B cell (primary cell): ENCODE data around the gene NUP93. TPM values are rescaled to one million over a fixed set of nuclear protein-coding genes. Genes with fewer than 3 reads are reported as not detected.

Source experiments
- ATAC-seq: fragments of 200-7000 bp; cut with Tn5 transposase; one replicate; pipeline ENCODE4 v1.10.0; 2021; ENCODE audit warnings: low read depth, mild to moderate bottlenecking, moderate number of reproducible peaks, moderate library complexity
- CTCF ChIA-PET: fragments of 350-600 bp; sonication (Branson Sonifier 250); formaldehyde crosslinking; loops from one replicate; lab custom pipeline; 2021; ENCODE audit warnings: antibody characterized with exemption, inconsistent platforms; lab: Charles Lee
- POLR2A ChIA-PET: fragments of 350-600 bp; sonication (Branson Sonifier 250); formaldehyde crosslinking; loops from one replicate; lab custom pipeline; 2021; ENCODE audit warnings: antibody characterized with exemption; lab: Charles Lee
- DNase-seq: peaks from one replicate; pipeline ENCODE4 v3.0.0; 2013
- H2AFZ ChIP-seq: 2 replicates; pipeline ENCODE4 v1.6.1; 2012; ENCODE audit warnings: mild to moderate bottlenecking, low read depth, low read length; ENCODE audit not compliant: insufficient read depth, poor library complexity, severe bottlenecking
- H3K27ac ChIP-seq, 2 donors: 1 replicate in 1 of 2; 2 replicates in 1 of 2; pipeline ENCODE4 v1.5.1; 2012 to 2013; ENCODE audit warnings: low read length in 2 of 2, mild to moderate bottlenecking in 2 of 2, moderate library complexity in 1 of 2
- H3K27me3 ChIP-seq, 4 experiments: fragments of 200-600 bp in 1 of 4; sonication (generic) in 1 of 4; replicated peaks in 1 of 4; 1 replicate in 2 of 4; 2 replicates in 2 of 4; pipeline versions ENCODE4 v1.6.1 to v1.7.0; 2013 to 2016; ENCODE audit warnings: low read length in 3 of 4, mild to moderate bottlenecking in 2 of 4, mixed read lengths in 1 of 4, moderate library complexity in 1 of 4; ENCODE audit not compliant: insufficient read depth in 4 of 4, control insufficient read depth in 3 of 4; ENCODE audit errors: control extremely low read depth in 1 of 4
- H3K36me3 ChIP-seq, 2 experiments: replicated peaks in 1 of 2; 1 replicate in 1 of 2; 2 replicates in 1 of 2; pipeline versions ENCODE4 v1.6.1 to v1.7.1; 2013; ENCODE audit warnings: low read length in 1 of 2; ENCODE audit not compliant: insufficient read depth in 2 of 2, control insufficient read depth in 1 of 2; ENCODE audit errors: control extremely low read depth in 1 of 2, extremely low read depth in 1 of 2
- H3K4me1 ChIP-seq, 2 donors: fragments of 200-600 bp in 1 of 2; sonication (generic) in 1 of 2; 1 replicate in 1 of 2; 2 replicates in 1 of 2; pipeline versions ENCODE4 v1.5.1 to v1.6.1; 2013 to 2017; ENCODE audit warnings: low read length in 2 of 2; ENCODE audit not compliant: control insufficient read depth in 2 of 2, insufficient read depth in 2 of 2
- H3K4me2 ChIP-seq: replicated peaks from 2 replicates; pipeline ENCODE3; 2012; ENCODE audit warnings: mild to moderate bottlenecking, low read depth, low read length; ENCODE audit not compliant: poor library complexity, severe bottlenecking
- H3K4me3 ChIP-seq, 5 experiments: fragments of 200-600 bp in 1 of 5; sonication (generic) in 1 of 5; 1 replicate in 3 of 5; 2 replicates in 2 of 5; pipeline versions ENCODE4 v1.5.1 to v1.7.0; 2011 to 2016; ENCODE audit warnings: low read length in 4 of 5, mild to moderate bottlenecking in 4 of 5, low read depth in 2 of 5, control low read depth in 1 of 5, moderate library complexity in 1 of 5; ENCODE audit not compliant: insufficient read depth in 1 of 5; ENCODE audit errors: control extremely low read depth in 1 of 5, extremely low read depth in 1 of 5
- H3K79me2 ChIP-seq: fragments of 200-600 bp; sonication (generic); one replicate; pipeline ENCODE4 v1.6.0; 2016; ENCODE audit warnings: low read length; ENCODE audit not compliant: control insufficient read depth, insufficient read depth
- H3K9ac ChIP-seq: fragments of 200-600 bp; sonication (generic); 2 replicates; pipeline ENCODE4 v1.6.1; 2017; ENCODE audit warnings: mild to moderate bottlenecking, low read length, moderate library complexity
- H3K9me3 ChIP-seq, 3 donors: one replicate each; pipeline versions ENCODE4 v1.6.1 to v1.7.1; 2013; ENCODE audit warnings: low read length in 2 of 3; ENCODE audit not compliant: control insufficient read depth in 2 of 3, insufficient read depth in 1 of 3; ENCODE audit errors: control extremely low read depth in 1 of 3
- H4K20me1 ChIP-seq: 2 replicates; pipeline ENCODE4 v1.6.0; 2012; ENCODE audit warnings: mild to moderate bottlenecking, low read length; ENCODE audit not compliant: insufficient read depth, control insufficient read depth, poor library complexity, severe bottlenecking
- H3K27ac Mint-ChIP-seq: one replicate; pipeline ENCODE4 v1.8.0; 2021; ENCODE audit warnings: mixed read lengths
- H3K27me3 Mint-ChIP-seq: one replicate; pipeline ENCODE4 v1.8.0; 2021; ENCODE audit warnings: mixed read lengths
- H3K4me1 Mint-ChIP-seq: one replicate; pipeline ENCODE4 v1.8.0; 2021; ENCODE audit warnings: mixed read lengths
- H3K4me3 Mint-ChIP-seq: one replicate; pipeline ENCODE4 v1.8.0; 2021; ENCODE audit warnings: mixed read lengths
- H3K9me3 Mint-ChIP-seq: one replicate; pipeline ENCODE4 v1.8.0; 2022; ENCODE audit warnings: mixed read lengths; ENCODE audit not compliant: insufficient read depth
- CTCF ChIP-seq: fragments of 200-600 bp; IDR thresholded peaks from one replicate; pipeline ENCODE4 v1.8.0; 2022; ENCODE audit warnings: antibody characterized with exemption, mild to moderate bottlenecking
- EZH2 ChIP-seq: IDR thresholded peaks from 2 replicates; pipeline ENCODE4 v1.6.1; 2012; ENCODE audit warnings: borderline replicate concordance, low read depth, mild to moderate bottlenecking, moderate library complexity, low read length; ENCODE audit not compliant: insufficient read depth, poor library complexity, severe bottlenecking
- WGBS: methylation state at CpG from one replicate; pipeline ENCODE4 v1.1.5; 2013; ENCODE audit warnings: missing lambda C conversion rate; ENCODE audit not compliant: insufficient coverage; 5-methylcytosine and 5-hydroxymethylcytosine counted together
- intact Hi-C: fragments of 100-400 bp; cut with micrococcal nuclease; formaldehyde crosslinking; loops from one replicate; pipeline ENCODE4 v1.10.0; 2022
- polyA plus RNA-seq: library from polyadenylated mRNA; depleted of rRNA; stranded (reverse); fragments of >200 nt; gene quantifications from 2 replicates; pipeline ENCODE4 v1.2.3, GENCODE V29; 2012
- total RNA-seq, 2 donors: library from RNA; stranded (reverse); fragments of 120-200 nt in 1 of 2; gene quantifications; 1 replicate in 1 of 2; 2 replicates in 1 of 2; pipeline versions ENCODE4 v1.2.3 to v1.2.4, GENCODE V29; 2013 to 2022

Gene NUP93
- total and polyA plus RNA-seq, 2 donors (not counting 1 experiment from before 2014, with no cell fraction given), result 23.6 to 64.6 TPM

GRCh38 chr16:56848029-56848936 lies 118.4 kb downstream of the NUP93 start:
- no peaks in the 10 kb centered on the region for H3K9me3 Mint-ChIP-seq
- ATAC-seq, result no peak
- Histone ChIP-seq H3K4me2 (no peak overlapping the region), H3K79me2 (no peaks in the 10 kb centered on the region), H3K27me3 (no peaks in the 10 kb centered on the region), H3K4me1 (peaks cover 0 to 18% of the 10 kb centered on the region in 2 donors), H2AFZ (no peak overlapping the region), H3K36me3 (peaks cover 6 to 16% of the 10 kb centered on the region in 2 experiments), H3K9ac (no peak overlapping the region), H4K20me1 (no peaks in the 10 kb centered on the region), H3K27ac (peak overlapping the region; percentile 39 to 65), H3K9me3 (peaks cover 0 to 7% (median 0%) of the 10 kb centered on the region in 3 donors), H3K4me3 (no peak overlapping the region)
- no peak for DNase-seq
- intact Hi-C loops, result no loop called here
- ChIA-PET CTCF (interaction anchor here (1.5 to 2.8 kb wide), 2 partner anchors 18 to 19 kb away, joined by 3 to 9 read pairs; no protein-coding TSS in a partner anchor), POLR2A (interaction anchor here (0.7 kb wide), 1 partner anchor 83 kb away, joined by 3 read pairs; no protein-coding TSS in a partner anchor)
- peaks cover 19% of the 10 kb centered on the region for H3K4me1 Mint-ChIP-seq
- no peak for TF ChIP-seq EZH2
- no peak for TF ChIP-seq CTCF
- no peaks in the 10 kb centered on the region for H3K27me3 Mint-ChIP-seq
- peak overlapping the region; percentile 78 for H3K27ac Mint-ChIP-seq
- no peak overlapping the region for H3K4me3 Mint-ChIP-seq
- 93% methylated on average over 8 of the region's 11 CpGs for WGBS
